ENCODE results near the gene RASGRF1. TPM values are rescaled to one million over a fixed set of nuclear protein-coding genes. Genes with fewer than 3 reads are reported as not detected.

The RASGRF1 gene
- total RNA-seq, 4 donors from 2014 or later = 5.4 to 73.4 TPM; not detected in 2

GRCh38 chr15:78974272-78974918 lies 116.2 kb downstream of the RASGRF1 start:
- Histone ChIP-seq H3K4me3 (no peak overlapping the region), H3K27me3 (no peaks in the 10 kb centered on the region), H3K27ac (no peak overlapping the region), H3K9me3 (no peaks in the 10 kb centered on the region), H3K36me3 (no peaks in the 10 kb centered on the region), H3K4me1 (peaks cover 0 to 17% (median 0%) of the 10 kb centered on the region in 4 donors)
- TF ChIP-seq POLR2A (IDR thresholded peaks at IDR 0.05) (no peak), CTCF (IDR thresholded peaks at IDR 0.05) (no peak)
- no peak for DNase-seq

- no peaks in the 10 kb centered on the region for H3K36me3 ChIP-seq
- H3K4me1 ChIP-seq = no peaks in the 10 kb centered on the region
- H3K4me3 ChIP-seq = no peak overlapping the region
- H3K27me3 ChIP-seq = no peaks in the 10 kb centered on the region
- no peak overlapping the region for H3K27ac ChIP-seq
- no peak for DNase-seq
- TF ChIP-seq CTCF (IDR thresholded peaks at IDR 0.05) (no peak), POLR2A (IDR thresholded peaks at IDR 0.05) (no peak)
- H3K9me3 ChIP-seq = no peaks in the 10 kb centered on the region
Measured at GRCh38 chr15:78969687-78970349, 120.8 kb downstream of the RASGRF1 start.

GRCh38 chr15:78968539-78969271 lies 121.9 kb downstream of the RASGRF1 start:
- H3K4me3 ChIP-seq = no peak overlapping the region
- H3K9me3 ChIP-seq = no peaks in the 10 kb centered on the region
- no peak for DNase-seq
- TF ChIP-seq POLR2A (IDR thresholded peaks at IDR 0.05) (no peak), CTCF (IDR thresholded peaks at IDR 0.05) (no peak)
- H3K27me3 ChIP-seq = no peaks in the 10 kb centered on the region
- H3K36me3 ChIP-seq = no peaks in the 10 kb centered on the region
- H3K27ac ChIP-seq = no peak overlapping the region
- H3K4me1 ChIP-seq = no peaks in the 10 kb centered on the region

- Histone ChIP-seq H3K36me3 (no peaks in the 10 kb centered on the region), H3K9me3 (no peaks in the 10 kb centered on the region), H3K27ac (no peak overlapping the region), H3K27me3 (no peaks in the 10 kb centered on the region), H3K4me1 (no peaks in the 10 kb centered on the region), H3K4me3 (no peak overlapping the region)
- TF ChIP-seq CTCF (IDR thresholded peaks at IDR 0.05) (no peak), POLR2A (IDR thresholded peaks at IDR 0.05) (no peak)
- no peak for DNase-seq
Measured at GRCh38 chr15:78968114-78968513, 122.5 kb downstream of the RASGRF1 start.

- Histone ChIP-seq H3K27me3 (no peaks in the 10 kb centered on the region), H3K4me3 (no peak overlapping the region), H3K9me3 (no peaks in the 10 kb centered on the region), H3K27ac (no peak overlapping the region), H3K4me1 (no peaks in the 10 kb centered on the region), H3K36me3 (no peaks in the 10 kb centered on the region)
- no peak for DNase-seq
- TF ChIP-seq CTCF (IDR thresholded peaks at IDR 0.05) (no peak), POLR2A (IDR thresholded peaks at IDR 0.05) (no peak)
Measured at GRCh38 chr15:78960308-78960707, 130.3 kb downstream of the RASGRF1 start.
